HG03060 (cell line): ENCODE results near the gene ARHGAP4.

Source experiments
- ATAC-seq: cut with Tn5 transposase; IDR thresholded peaks from one replicate; pipeline ENCODE4 v1.9.1; 2021; ENCODE audit warnings: low read depth, moderate number of reproducible peaks; ENCODE audit not compliant: unreplicated experiment

The ARHGAP4 gene

DNA sequence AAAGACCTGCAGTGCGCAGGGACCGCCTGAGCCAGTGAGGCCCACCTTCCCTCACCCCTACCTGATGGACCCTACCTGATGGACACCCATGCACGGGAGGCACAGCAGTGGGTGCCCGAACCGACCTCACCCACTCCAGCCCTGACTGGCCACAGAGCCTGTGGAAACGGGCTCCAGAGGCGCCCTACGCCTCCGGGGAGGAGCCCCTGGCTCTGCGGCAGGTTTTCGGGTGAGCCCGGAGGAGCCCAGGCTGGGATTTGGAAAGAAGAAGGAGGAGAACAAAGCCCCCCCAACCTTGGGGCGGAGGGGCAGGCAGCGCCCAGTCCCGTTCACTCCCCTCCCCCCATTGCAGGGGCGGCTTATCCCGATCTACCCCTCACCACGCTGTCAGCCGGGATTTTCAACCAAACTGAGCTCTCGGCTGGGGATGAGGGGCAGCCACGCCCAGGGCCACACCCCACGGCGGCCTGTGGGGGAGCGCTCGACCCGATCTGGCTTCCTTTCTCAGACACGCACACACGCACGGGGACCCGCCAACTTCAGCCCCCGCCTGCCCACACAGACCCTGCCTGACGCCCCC is 40.8 kb downstream of the ARHGAP4 start:
- no peak for ATAC-seq

GRCh38 chrX:153884590-153884989 is 41.5 kb downstream of the ARHGAP4 start:
- ATAC-seq, result no peak

GRCh38 chrX:153884136-153884535 is 41.9 kb downstream of the ARHGAP4 start:
- no peak for ATAC-seq

DNA sequence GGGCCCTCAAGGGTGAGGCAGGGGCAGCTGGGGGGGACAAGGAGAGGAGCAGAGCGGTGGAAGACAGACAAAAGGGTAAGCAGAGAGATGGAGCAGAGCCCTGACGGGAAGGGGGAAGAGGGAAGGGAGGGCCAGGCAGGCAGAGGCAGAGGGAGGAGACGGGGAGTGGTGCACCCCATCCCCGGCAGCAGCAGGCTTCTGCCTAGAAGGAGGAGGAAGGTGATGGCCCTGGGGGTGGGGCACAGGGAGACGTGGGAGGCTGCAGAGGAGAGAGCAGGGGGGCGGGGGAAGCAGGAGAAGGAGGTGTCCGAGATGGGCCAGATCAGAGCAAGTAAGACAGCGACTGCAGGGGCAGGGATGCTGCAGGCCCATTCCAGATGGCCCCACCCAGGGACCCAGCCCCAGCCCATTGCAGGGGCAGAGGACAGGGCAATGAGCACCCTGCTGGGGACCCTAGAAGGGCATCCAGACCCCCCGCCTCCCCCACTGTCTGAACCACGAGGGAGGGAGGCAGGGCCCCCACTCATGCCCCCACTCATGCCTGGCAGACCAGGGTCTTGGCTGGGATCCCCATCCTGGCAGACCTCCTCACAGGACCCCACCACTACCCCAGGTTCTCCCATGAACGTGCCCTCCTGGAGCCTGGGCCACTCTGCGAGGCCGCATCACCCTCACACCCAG is 42.8 kb downstream of the ARHGAP4 start:
- no peak for ATAC-seq

GRCh38 chrX:153882557-153882956 is 43.5 kb downstream of the ARHGAP4 start:
- ATAC-seq, result no peak

DNA sequence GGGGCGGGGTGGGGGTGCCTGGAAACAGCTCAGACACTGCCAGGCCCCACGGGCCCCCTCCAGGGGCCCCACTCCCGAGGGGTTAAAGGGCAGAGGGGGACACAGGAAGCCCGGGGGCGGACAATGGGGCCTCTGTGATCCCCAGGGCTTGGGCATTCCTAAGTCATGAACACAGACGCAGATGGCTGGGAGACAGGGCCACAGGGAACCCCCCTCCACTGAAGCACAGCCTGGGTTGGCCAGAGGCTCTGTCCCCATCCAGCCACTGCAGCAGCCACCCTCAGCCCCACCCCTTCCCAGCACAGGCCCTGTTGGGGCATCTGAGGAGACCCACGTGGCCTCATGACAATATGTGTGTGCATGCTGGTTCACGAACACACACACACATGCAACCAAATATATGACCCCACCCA is 44.0 kb downstream of the ARHGAP4 start:
- no peak for ATAC-seq

DNA sequence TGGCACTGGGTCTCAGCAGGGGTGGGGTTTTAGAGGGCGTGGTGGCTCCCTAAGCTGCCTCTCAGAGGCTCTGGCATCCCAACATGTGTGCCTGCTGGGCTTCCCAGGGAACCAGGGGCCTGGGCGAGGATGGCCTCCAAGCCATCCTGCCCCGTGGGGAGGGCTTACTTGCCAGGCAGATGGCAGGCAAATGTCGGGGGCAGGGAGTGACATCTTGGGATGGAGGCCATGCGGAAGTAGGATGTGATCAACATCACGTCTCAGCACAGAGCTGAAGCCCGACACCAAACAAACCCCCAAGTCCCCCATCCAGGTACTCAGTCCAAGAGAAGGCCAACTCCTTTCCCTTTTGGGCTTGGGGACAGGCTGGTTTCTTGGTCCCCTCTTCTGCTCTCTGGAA is 44.8 kb downstream of the ARHGAP4 start:
- ATAC-seq, result no peak

- no peak for ATAC-seq
Measured at GRCh38 chrX:153880440-153880815, 45.6 kb downstream of the ARHGAP4 start.

GRCh38 chrX:153879741-153880439 is 46.2 kb downstream of the ARHGAP4 start:
- ATAC-seq, result no peak

- no peak for ATAC-seq
Measured at GRCh38 chrX:153878969-153879653, 47.0 kb downstream of the ARHGAP4 start.

- ATAC-seq, result no peak
Measured at GRCh38 chrX:153878345-153878744, 47.7 kb downstream of the ARHGAP4 start.

DNA sequence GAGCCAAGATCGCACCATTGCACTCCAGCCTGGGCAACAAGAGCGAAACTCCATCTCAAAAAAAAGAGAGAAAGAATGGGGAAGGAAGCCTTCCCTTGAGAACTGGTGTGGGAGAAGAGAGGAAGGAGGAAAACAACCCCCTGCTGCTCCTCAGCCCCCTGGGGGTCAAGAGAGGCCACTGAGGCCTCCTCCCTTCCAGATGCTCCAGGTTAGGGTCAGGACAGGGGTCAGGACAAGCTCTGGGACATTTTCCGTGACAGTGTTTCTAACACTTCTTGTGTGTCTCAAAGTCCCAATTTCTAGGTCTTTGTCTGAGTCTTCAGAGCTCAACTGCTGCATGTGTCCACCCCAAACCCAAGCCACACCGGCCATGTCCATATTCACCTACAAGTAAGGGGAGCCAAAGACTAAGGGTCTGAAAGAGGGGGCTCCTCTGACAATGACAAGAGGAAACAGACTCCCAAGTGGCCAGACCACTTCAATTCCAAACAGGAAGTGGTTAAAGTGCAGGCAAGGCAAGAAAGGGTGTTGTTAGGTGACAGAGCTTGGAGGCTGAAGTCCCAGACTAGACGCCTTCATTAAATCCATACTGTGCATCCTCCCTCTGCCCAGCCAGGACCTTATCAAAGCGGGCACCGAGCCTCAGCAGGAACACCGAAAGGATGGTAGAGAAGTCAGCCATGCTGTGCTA is 48.3 kb downstream of the ARHGAP4 start:
- ATAC-seq, result no peak

DNA sequence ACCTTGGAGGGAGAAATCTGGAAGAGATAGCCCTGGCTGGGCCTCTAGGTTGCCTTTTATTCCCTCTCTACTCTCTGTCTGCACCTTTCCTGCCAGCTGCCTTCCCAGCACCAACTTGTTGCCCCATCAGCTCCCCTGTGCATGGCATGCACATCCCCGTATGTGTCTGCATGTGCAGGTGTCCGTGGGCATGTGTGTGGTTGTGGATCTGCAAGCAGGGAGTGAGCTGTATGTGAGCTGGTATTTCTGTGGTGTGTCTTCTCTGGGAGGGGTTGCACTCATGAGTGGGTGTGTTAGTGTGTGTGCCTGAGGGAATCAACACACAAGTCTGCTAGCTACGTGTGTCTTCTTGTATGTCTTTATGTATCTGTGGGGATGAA is 50.0 kb downstream of the ARHGAP4 start:
- ATAC-seq, result no peak

DNA sequence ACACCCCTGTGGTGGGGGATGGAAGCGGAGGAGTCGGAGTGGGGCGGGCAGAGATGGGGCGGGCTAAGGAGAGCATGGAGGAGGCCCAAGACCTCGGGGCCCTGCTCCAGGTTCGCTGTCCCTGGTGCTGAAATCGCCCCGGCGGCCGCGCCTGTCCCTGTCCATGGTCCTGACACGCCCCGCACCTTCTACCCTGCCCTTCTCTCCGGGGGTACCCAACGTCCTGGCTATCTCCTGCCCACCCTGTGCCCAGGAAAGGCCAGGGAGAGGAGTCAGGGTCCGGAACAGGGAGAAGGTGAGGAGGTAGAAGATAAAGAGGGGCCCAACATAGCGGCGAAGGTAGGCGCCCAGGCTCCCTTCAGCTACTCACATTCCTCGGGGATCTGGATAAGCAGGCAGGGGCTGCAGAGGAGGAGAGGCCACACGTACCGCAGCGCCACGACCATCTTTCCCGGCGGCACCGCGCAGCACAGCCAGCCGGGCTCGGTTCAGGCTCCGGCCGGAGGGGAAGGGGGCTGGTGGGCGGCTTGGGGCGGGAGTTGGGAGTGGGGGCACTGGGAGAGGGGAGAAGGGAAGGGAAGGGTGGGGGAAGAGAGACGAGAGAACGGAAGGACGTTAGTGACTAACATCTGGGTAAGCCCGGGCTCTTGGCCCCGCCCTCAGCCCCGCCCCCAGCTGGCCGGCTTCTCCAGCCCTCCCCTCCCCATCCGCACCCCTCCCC is 50.5 kb downstream of the ARHGAP4 start:
- ATAC-seq, result no peak

- no peak for ATAC-seq
Measured at GRCh38 chrX:153874366-153875125, 51.5 kb downstream of the ARHGAP4 start.

- no peak for ATAC-seq
Measured at GRCh38 chrX:153874085-153874365, 52.0 kb downstream of the ARHGAP4 start.

DNA sequence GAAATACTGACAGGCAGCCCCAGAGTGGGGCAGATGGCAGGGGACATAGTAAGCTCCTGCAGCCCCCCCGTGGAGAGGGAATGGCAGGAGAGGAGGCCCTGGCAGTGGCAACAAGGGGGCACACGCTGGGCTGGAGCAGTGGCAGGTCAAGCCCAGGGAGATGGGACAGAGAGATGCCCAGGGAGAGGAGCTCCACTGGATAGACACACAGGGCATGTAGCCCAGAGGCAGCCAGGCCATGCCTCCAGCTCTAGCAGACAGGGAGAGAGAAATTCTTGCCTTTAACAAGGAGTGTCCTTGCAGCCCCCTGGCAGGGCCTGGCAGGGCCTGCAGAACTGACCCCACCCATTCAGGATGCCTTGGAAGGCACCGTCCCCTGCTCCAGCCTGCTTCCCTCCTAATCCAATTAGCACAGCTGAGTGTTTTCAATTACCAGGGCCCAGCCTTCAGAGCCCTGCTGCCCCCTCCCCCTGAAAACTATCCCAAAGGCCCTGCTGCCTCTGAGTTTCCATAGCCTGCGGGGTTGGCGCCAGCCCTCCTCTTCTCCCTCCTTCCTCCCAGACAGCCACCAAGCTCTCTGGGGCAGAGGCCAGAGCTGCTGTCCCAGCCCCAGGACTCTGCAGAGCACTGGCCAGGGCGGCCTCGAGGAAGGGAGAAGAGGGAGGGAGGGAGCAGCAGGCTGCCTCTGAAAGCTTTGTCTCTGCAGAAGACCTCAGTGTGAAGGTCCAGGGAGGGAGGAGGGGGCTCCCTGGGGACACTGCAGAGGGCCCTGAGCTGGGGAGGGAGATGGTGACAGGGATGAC is 52.6 kb downstream of the ARHGAP4 start:
- ATAC-seq, result no peak

DNA sequence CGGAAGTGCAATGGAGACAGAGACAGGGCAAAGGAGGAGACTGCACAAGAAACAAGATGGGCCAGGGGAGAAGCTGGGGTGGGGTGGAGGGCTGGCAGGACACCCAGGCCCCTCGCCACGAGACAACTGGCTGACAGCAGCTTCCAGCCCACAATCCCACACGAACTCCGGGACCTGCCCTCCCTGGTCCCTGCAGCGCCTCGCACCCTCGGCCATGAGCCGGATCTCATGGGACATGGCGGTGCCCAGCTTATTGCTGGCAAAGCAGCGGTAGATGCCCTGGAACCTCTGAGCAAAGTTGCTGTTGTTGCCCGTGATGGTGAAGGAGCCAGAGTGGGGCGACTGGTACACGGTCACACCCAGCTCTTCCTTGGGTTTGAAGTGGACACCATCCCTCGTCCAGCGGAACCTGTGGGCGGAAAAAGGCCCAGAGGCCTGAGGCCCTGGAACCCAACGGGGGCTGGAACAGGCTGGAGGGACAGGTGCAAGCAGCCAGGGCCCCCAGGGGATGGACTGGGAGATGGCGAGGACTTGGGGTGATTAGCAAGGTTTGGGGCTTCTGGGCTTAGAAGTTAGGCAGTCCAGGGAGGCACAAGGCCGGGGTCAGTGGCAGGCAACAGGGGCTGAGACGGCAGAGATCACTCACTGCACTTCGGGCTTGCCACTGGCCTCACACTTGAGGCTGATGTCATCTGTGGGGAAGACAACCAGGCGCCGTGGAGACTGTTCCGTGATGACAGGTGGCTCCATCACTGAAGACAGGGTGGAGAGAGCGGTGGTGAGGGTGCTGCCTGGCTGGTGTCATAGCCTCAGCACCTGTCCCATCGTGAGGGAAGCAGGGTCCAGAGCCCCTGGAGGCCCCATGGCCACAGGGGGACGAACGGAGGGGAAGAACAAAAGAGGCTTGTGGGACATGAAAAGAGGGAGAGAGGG is 53.9 kb downstream of the ARHGAP4 start:
- no peak for ATAC-seq
